ENCODE data around the gene POLR2A.
"Not testable (repeated sequence)": the region's sequence is repeated elsewhere in the genome, so short reads cannot be mapped to it uniquely, and the experiment has no call there.

POLR2A gene

GRCh38 chr17:7479213-7480088 lies 4.7 kb upstream of the POLR2A start, which contains the start of gene ZBTB4:
TSS of gene ZBTB4 (minus strand) at chr17:7479631. CDS start at chr17:7466801, 12,830 bp downstream.
- peak; percentile 90 for DNase-seq

GRCh38 chr17:7480089-7480384 lies 4.1 kb upstream of the POLR2A start:
- DNase-seq = no peak

- not testable (repeated sequence) for DNase-seq
Observed at GRCh38 chr17:7481275-7481674, 2.9 kb upstream of the POLR2A start, which contains the start of gene SLC35G6. TSS of gene SLC35G6 (plus strand) at chr17:7481446. CDS start at chr17:7481517, 71 bp downstream.

GRCh38 chr17:7481842-7482741 lies 2.1 kb upstream of the POLR2A start:
- DNase-seq = not testable (repeated sequence)

GRCh38 chr17:7482742-7483088 lies 1.5 kb upstream of the POLR2A start:
- DNase-seq = not testable (repeated sequence)

GRCh38 chr17:7483255-7484066 lies 705 bp upstream of the POLR2A start:
- DNase-seq = peak; percentile 99

- DNase-seq = no peak
Observed at GRCh38 chr17:7484919-7485377, 782 bp downstream of the POLR2A start.

GRCh38 chr17:7486181-7486580 lies 2.0 kb downstream of the POLR2A start:
- no peak for DNase-seq

- DNase-seq = no peak
Observed at GRCh38 chr17:7490144-7490543, 6.0 kb downstream of the POLR2A start.

GRCh38 chr17:7491583-7491982 lies 7.4 kb downstream of the POLR2A start:
- no peak for DNase-seq

GRCh38 chr17:7493941-7494340 lies 9.8 kb downstream of the POLR2A start:
- no peak for DNase-seq

- no peak for DNase-seq
Observed at GRCh38 chr17:7495906-7496434, 11.8 kb downstream of the POLR2A start.

- no peak for DNase-seq
Observed at GRCh38 chr17:7496470-7497183, 12.5 kb downstream of the POLR2A start.

GRCh38 chr17:7497228-7497627 lies 13.1 kb downstream of the POLR2A start:
- DNase-seq = no peak

- DNase-seq = no peak
Observed at GRCh38 chr17:7497636-7498035, 13.5 kb downstream of the POLR2A start.

GRCh38 chr17:7499161-7499560 lies 15.0 kb downstream of the POLR2A start:
- DNase-seq = no peak

- no peak for DNase-seq
Observed at GRCh38 chr17:7501729-7502128, 17.6 kb downstream of the POLR2A start.

- no peak for DNase-seq
Observed at GRCh38 chr17:7502171-7502847, 18.1 kb downstream of the POLR2A start.

GRCh38 chr17:7502987-7503386 lies 18.8 kb downstream of the POLR2A start:
- no peak for DNase-seq

- DNase-seq = no peak
Observed at GRCh38 chr17:7503521-7503920, 19.4 kb downstream of the POLR2A start.

GRCh38 chr17:7508145-7508544 lies 24.0 kb downstream of the POLR2A start:
- DNase-seq = no peak
